Stimulated activated CD8-positive, alpha-beta memory T cell treated with anti-CD3 and anti-CD28 coated beads, Interleukin-2, amount 100 ng/mL, for 48 hours (primary cell): ENCODE data around the gene NALCN.

Source experiments
- DNase-seq, 2 donors: peaks; one replicate each; pipeline ENCODE4 v3.0.0-alpha.2; 2020; ENCODE audit warnings: low read depth in 2 of 2

The NALCN gene

GRCh38 chr13:101127741-101128353, 288.5 kb downstream of the NALCN start:
- DNase-seq = no peak

DNA sequence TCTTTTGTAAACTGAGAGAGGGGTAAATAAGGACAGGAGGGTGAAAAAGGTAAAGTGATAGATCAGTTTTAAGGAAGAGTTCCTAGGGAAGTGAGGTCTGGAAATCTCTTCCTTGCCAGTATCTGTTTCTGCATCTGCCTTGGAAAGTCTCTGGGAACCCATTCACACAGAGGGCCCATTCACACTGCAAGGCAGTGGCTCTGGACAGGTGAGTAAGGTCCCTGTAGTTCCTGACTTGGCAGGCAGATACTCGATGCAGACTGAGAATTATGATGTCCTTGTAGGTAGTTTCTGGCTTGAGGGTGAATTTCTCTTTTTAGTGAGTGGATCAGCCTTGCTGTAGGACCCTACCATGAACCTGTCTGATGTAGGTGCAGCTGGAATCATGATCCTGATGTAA, 293.3 kb downstream of the NALCN start:
- DNase-seq = no peak

GRCh38 chr13:101121608-101122007, 294.7 kb downstream of the NALCN start:
- DNase-seq = no peak

- no peak for DNase-seq
Observed at GRCh38 chr13:101120007-101120406, 296.3 kb downstream of the NALCN start.

DNA sequence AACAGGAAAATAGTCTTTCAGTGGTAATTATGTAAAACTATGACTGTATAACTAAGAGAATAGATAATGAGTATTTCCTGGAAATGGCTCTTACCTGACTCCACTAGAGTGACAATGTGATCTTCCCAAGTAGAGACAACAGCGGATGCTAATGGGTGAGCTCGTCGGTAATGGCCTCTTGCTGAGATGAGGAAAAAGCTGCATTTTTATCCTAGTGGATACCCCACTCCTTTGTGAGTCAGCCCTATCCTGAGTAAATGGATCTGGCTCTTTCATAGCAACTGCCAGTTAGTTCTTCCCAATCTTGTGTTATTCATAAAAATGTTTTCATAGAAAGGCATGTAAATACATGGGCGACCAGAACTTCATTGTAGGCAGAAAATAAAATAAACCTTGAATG, 299.5 kb downstream of the NALCN start:
- no peak for DNase-seq

DNA sequence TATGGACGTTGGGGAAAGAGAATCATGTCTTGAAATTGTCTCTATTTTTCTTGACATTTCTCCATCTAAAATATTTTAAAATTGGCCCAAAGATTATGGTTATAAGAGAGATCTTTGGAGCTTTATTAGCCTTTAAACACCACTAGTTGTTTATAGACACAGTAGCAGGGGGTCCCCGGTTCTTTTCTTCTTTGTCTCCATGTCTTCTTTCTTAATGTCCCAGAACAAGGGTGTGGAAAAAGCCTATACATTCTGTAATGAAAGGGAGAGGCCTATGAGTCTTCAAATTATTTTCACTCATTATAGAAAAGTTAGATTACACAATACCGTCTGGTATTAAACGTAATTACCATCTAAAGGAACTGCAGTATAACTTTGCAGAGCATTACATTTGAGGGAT, 300.0 kb downstream of the NALCN start:
- no peak for DNase-seq

- no peak for DNase-seq
Observed at GRCh38 chr13:101115762-101116171, 300.5 kb downstream of the NALCN start.

- DNase-seq = no peak
Observed at GRCh38 chr13:101111894-101112293, 304.4 kb downstream of the NALCN start.

DNA sequence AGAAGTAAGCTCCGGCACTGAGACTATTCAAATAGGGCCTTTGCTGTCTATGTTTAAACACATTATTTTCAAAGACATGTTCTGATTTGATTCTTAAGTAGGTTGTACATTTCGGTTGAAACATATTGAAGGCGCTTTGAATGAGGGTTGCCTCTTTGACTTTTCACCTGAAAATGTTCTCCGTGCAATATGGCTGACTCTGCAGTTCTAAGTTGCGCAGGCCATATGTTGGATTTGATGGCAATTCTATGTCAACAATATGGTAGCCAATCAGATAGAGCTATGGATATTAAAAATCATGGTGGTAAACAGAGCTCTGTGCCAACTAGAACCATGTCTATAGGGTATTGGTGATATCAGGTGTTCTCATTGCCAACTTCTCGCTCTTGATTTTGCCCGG, 307.3 kb downstream of the NALCN start:
- DNase-seq = no peak

- no peak for DNase-seq
Observed at GRCh38 chr13:101098873-101099272, 317.4 kb downstream of the NALCN start.

DNA sequence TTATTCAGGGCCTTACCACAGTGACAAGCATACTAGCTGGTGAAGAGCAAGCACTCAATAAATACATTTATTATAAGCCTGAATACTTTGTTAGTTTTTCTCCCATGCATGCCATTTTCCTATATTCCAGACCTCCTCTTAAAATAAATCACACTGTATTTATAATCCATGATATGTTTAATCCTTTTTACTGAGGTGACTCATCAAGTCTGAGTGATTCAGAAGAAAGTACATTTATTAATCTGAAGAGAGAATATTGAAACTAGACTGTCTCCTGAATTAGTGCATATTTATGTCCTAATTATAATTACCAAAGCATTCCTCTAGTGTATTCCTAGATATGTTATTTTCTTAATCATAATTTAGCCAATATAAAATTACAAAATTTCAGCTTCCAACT, 323.3 kb downstream of the NALCN start:
- DNase-seq = no peak

- DNase-seq = no peak
Observed at GRCh38 chr13:101090287-101090686, 326.0 kb downstream of the NALCN start.

DNA sequence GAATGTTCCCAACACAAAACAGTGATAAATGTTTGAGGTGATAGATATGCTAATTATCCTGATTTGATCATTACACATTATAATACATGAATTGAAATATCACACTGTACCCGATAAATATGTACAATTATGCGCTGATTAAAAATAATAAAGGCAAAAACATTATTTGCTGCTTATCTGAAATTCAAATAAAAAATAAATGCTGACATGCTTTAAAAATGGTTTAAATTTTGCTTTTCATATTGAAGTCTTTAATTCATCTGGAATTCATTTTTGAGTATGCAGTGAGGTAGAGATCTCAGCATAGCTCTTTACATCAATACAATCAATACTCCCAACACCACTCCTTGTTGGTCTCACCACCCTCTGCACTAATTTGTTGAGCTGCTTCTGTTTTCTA, 330.8 kb downstream of the NALCN start:
- no peak for DNase-seq

- DNase-seq = no peak
Observed at GRCh38 chr13:101082441-101082840, 333.9 kb downstream of the NALCN start.

DNA sequence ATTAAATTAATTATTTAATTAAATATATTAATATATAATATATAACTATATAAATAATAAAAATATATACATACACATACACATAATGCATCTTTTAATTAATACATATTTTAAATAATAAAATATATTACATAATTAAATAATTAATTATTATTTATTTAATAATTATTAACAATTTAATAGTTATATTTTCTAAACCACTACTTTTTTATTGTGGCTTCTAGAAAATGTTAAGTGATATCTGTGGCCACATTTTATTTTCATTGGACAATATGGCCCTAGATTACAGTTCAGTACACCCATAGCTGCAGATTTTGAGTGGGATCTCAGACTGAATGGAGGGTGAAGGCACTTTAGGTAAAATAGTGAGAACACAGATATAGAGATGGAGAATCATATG, 335.7 kb downstream of the NALCN start:
- DNase-seq = no peak

DNA sequence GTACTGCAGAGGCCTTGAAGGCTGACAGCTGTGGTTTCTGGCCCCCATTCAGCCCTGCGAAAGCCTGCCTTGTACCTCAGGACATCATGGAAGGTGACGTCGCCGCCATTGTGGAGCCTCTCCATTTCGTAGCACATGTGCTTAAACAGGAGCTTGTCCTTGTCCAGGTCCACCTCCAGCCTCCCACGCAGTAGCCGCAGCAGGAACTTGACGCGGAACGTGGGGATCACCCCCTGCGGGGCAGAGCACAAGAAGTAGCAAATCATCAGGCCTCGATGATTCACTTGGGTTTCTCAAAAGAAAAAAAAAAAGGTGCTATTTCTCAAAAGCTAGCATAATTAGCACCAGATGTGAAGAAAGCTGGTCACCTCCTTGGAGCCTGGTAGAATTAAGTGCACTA, 351.0 kb downstream of the NALCN start:
- no peak for DNase-seq

GRCh38 chr13:101059793-101060192, 356.5 kb downstream of the NALCN start:
- no peak for DNase-seq

- DNase-seq = no peak
Observed at GRCh38 chr13:101058841-101059240, 357.5 kb downstream of the NALCN start.

- DNase-seq = no peak
Observed at GRCh38 chr13:101053301-101054093, 362.8 kb downstream of the NALCN start.

- no peak for DNase-seq
Observed at GRCh38 chr13:101049166-101049850, 367.0 kb downstream of the NALCN start.

GRCh38 chr13:101036546-101036945, 379.8 kb downstream of the NALCN start:
- no peak for DNase-seq

- no peak for DNase-seq
Observed at GRCh38 chr13:101035119-101035620, 381.1 kb downstream of the NALCN start.
